HEK293T (cell line): ENCODE data around the gene E2F2.

Source experiments
- ARNT ChIP-seq: fragments of 450-650 bp; IDR thresholded peaks from 2 replicates; pipeline ENCODE4 v1.6.1; 2017; ENCODE audit warnings: mild to moderate bottlenecking
- BHLHE40 ChIP-seq: fragments of 450-650 bp; IDR thresholded peaks from 2 replicates; pipeline ENCODE4 v1.6.1; 2016; ENCODE audit warnings: mild to moderate bottlenecking, moderate library complexity, borderline replicate concordance
- CTBP1 ChIP-seq: fragments of 450-650 bp; IDR thresholded peaks from 2 replicates; pipeline ENCODE4 v1.6.1; 2016; ENCODE audit warnings: borderline replicate concordance
- ELF4 ChIP-seq: fragments of 450-650 bp; IDR thresholded peaks from 2 replicates; pipeline ENCODE4 v1.6.1; 2017; ENCODE audit warnings: antibody characterized with exemption
- FOXA1 ChIP-seq: fragments of 450-650 bp; IDR thresholded peaks from 2 replicates; pipeline ENCODE4 v1.6.1; 2016; ENCODE audit warnings: mild to moderate bottlenecking
- FOXM1 ChIP-seq: fragments of 450-650 bp; IDR thresholded peaks from 2 replicates; pipeline ENCODE4 v1.6.1; 2017; ENCODE audit warnings: mild to moderate bottlenecking, borderline replicate concordance
- SP1 ChIP-seq: fragments of 450-650 bp; IDR thresholded peaks from 2 replicates; pipeline ENCODE4 v1.6.1; 2017
- TARDBP ChIP-seq: fragments of 450-650 bp; IDR thresholded peaks from 2 replicates; pipeline ENCODE4 v1.6.1; 2016
- ZNF384 ChIP-seq: fragments of 450-650 bp; IDR thresholded peaks from 2 replicates; pipeline ENCODE4 v1.6.1; 2016

DNA sequence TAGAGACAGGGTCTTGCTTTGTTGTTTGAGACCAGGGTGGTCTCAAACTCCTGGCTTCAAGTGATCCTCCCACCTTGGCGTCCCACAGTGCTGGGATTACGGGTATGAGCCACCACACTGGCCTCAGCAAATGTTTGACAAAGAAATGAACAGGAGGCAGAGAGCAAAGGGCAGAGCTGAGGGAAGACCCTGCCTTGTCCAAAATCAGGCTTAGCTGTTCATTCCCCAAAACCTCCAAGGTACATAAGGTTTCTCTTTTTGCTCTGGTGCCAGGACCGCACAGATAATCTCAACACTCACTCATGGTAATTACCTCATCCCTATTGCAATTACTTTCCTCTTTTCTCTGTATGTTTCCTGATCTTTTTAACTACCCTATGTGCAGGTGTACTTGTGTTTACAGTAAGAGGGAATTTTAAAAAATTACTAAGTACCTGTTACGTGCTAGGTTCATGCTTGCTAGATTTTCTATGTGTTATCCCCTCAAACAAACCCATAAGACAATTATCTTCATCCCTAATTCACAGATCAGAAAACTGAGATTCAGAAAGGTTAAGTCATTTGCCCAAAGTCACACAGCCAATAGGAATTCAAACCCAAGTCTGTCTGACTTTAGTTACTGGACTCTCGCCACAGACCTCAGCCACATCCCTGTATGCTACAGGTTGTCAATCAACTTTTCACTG lies 58.5 kb downstream of the E2F2 start:
- no peak for TF ChIP-seq FOXA1
- no peak for TF ChIP-seq CTBP1
- TF ChIP-seq ARNT, result no peak
- no peak for TF ChIP-seq FOXM1
- TF ChIP-seq BHLHE40, result no peak
- no peak for TF ChIP-seq ZNF384
- TF ChIP-seq SP1, result no peak
- no peak for TF ChIP-seq ELF4
- TF ChIP-seq TARDBP, result no peak
